Measurements from ENCODE around the gene HPGD. TPM values are rescaled to one million over a fixed set of nuclear protein-coding genes. Genes with fewer than 3 reads are reported as not detected.

HPGD gene
- total and polyA plus RNA-seq, 9 of the 15 experiments (the other 6 are each of a cell fraction or from before 2014, with no cell fraction given) = 2.3 to 8.6 (median 4.8) TPM

DNA sequence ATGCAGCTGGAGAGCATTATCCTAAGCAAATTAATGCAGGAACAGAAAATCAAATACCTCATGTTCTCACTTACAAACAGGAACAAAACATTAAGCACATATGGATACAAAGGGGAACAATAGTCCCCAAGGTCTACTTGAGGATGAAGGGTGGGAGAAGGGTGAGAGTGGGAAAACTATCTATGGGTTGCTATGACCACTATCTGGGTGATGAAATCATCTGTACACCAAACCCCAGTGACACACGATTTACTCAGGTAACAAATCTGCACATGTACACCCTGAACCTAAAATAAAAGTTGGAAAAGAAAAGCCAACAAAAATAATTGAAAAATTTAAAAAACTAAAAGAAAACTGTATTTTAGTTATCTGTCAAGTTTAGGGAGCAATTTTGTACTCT is 5.9 kb downstream of the HPGD start:
- DNase-seq (ENCODE audit: extremely low read depth in 1 of 4, low spot score in 3 of 4) = no peak
- Histone ChIP-seq H3K9me1 (ENCODE audit: control insufficient read depth, insufficient read depth, low read length) (no peaks in the 10 kb centered on the region), H2AFZ (ENCODE audit: low read depth, low read length) (no peak overlapping the region), H3K4me3 (no peak overlapping the region), H3K36me3 (ENCODE audit: control insufficient read depth, insufficient read depth, low read length) (no peaks in the 10 kb centered on the region), H3K4me2 (ENCODE audit: insufficient read depth, low read length) (no peak overlapping the region), H3K9me3 (replicated peaks; ENCODE audit: control insufficient read depth, insufficient read depth, low read depth, low read length) (no peaks in the 10 kb centered on the region), H3K4me1 (replicated peaks in 1 of 2; ENCODE audit: control insufficient read depth in 2 of 2, insufficient read depth in 2 of 2, low read length in 2 of 2) (no peaks in the 10 kb centered on the region), H3K27me3 (ENCODE audit: control insufficient read depth in 2 of 2, insufficient read depth in 2 of 2, low read length in 2 of 2) (no peaks in the 10 kb centered on the region), H3K27ac (ENCODE audit: extremely low read depth, low read depth, low read length) (no peak overlapping the region), H3K9ac (ENCODE audit: insufficient read depth in 1 of 2, low read depth in 2 of 2, low read length in 2 of 2) (no peak overlapping the region), H3K79me2 (ENCODE audit: control insufficient read depth, insufficient read depth, low read length) (no peaks in the 10 kb centered on the region), H4K20me1 (replicated peaks; ENCODE audit: control insufficient read depth, insufficient read depth, low read length) (no peaks in the 10 kb centered on the region)
- WGBS (ENCODE audit: insufficient coverage, low coverage, missing lambda C conversion rate) = 0% methylated on average over 1 of the region's 1 CpG
- in situ Hi-C loops (cut with MboI) = no loop called here
- FAIRE-seq = no peak
- no TSS peak for BruUV-seq (replicated peaks)
- CTCF ChIA-PET (ENCODE audit: low intra/inter-chr PET ratio) = no interaction called here
- no peak for ATAC-seq
- TF ChIP-seq RFX1 (IDR thresholded peaks at IDR 0.05) (peak; percentile 54), ZNF347 (CRISPR knock-in tag; IDR thresholded peaks at IDR 0.05; ENCODE audit: low read depth) (no peak)
- intact Hi-C loops (cut with micrococcal nuclease) = no loop called here
- POLR2A ChIA-PET = no interaction called here

DNA sequence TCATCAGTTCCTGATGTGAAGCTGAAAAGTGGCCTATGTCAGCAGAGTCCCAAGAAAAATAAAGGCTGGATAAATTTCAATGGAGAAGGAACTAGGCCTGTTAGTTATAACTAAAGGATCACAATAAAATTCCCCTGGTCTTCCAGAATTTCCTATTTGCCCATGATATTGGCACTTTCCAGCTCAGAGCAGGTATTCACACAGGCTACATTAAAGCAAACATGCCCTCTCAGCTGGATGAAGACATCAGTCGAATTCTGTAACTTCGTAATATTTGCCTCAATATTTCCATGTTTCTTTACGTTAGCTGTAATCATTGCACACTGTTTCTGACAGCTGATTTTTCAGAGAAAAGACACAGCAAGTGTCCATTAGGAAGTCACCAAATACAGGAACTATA is 9.5 kb downstream of the HPGD start:
- H3K9ac ChIP-seq (ENCODE audit: insufficient read depth in 1 of 2, low read depth in 2 of 2, low read length in 2 of 2) = no peak overlapping the region
- no peaks in the 10 kb centered on the region for H3K4me1 ChIP-seq (replicated peaks in 1 of 2; ENCODE audit: control insufficient read depth in 2 of 2, insufficient read depth in 2 of 2, low read length in 2 of 2)
- H3K4me3 ChIP-seq = no peak overlapping the region
- no peak overlapping the region for H2AFZ ChIP-seq (ENCODE audit: low read depth, low read length)
- TF ChIP-seq CHD4 (IDR thresholded peaks at IDR 0.05; ENCODE audit: insufficient read depth, insufficient replicate concordance, low read depth, low read length, poor library complexity, severe bottlenecking) (no peak), ETV6 (IDR thresholded peaks at IDR 0.05; ENCODE audit: borderline replicate concordance in 1 of 2, low read depth in 2 of 2, low read length in 1 of 2) (no peak), ETV6 (CRISPR knock-in tag; IDR thresholded peaks at IDR 0.05; ENCODE audit: borderline replicate concordance) (no peak), MCM2 (IDR thresholded peaks at IDR 0.05; ENCODE audit: low read depth) (no peak), RBBP5 (IDR thresholded peaks at IDR 0.05; ENCODE audit: borderline replicate concordance, insufficient read depth, low read length, poor library complexity, severe bottlenecking) (no peak), MAFK (IDR thresholded peaks at IDR 0.05; ENCODE audit: low read length) (no peak), EZH2 (IDR thresholded peaks at IDR 0.05; ENCODE audit: borderline replicate concordance, low read depth, low read length) (no peak), RHOXF2B (CRISPR knock-in tag; conservative IDR thresholded peaks at IDR 0.05) (no peak)
- TF ChIP-seq, protein P1, sequence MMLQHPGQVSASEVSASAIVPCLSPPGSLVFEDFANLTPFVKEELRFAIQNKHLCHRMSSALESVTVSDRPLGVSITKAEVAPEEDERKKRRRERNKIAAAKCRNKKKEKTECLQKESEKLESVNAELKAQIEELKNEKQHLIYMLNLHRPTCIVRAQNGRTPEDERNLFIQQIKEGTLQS (IDR thresholded peaks at IDR 0.05) = no peak
- TF ChIP-seq, protein P1 (CRISPR knock-in tag; conservative IDR thresholded peaks at IDR 0.05) = no peak
- ChIA-PET POLR2A (interaction anchor here (0.7 kb wide), 1 partner anchor 14 kb away, joined by 3 read pairs; no protein-coding TSS in a partner anchor), CTCF (ENCODE audit: low intra/inter-chr PET ratio) (no interaction called here)
- FAIRE-seq = no peak
- no peaks in the 10 kb centered on the region for H3K9me3 ChIP-seq (replicated peaks; ENCODE audit: control insufficient read depth, insufficient read depth, low read depth, low read length)
- in situ Hi-C loops (cut with MboI) (no loop called here), intact Hi-C loops (cut with micrococcal nuclease) (no loop called here)
- no peaks in the 10 kb centered on the region for H3K27me3 ChIP-seq (ENCODE audit: control insufficient read depth in 2 of 2, insufficient read depth in 2 of 2, low read length in 2 of 2)
- no peaks in the 10 kb centered on the region for H3K79me2 ChIP-seq (ENCODE audit: control insufficient read depth, insufficient read depth, low read length)
- BruUV-seq (replicated peaks) = no TSS peak
- no peak for DNase-seq (ENCODE audit: extremely low read depth in 1 of 4, low spot score in 3 of 4)
- H3K4me2 ChIP-seq (ENCODE audit: insufficient read depth, low read length) = no peak overlapping the region
- no peaks in the 10 kb centered on the region for H3K9me1 ChIP-seq (ENCODE audit: control insufficient read depth, insufficient read depth, low read length)
- 57% methylated on average over 3 of the region's 3 CpGs for WGBS (ENCODE audit: insufficient coverage, low coverage, missing lambda C conversion rate)
- H4K20me1 ChIP-seq (replicated peaks; ENCODE audit: control insufficient read depth, insufficient read depth, low read length) = no peaks in the 10 kb centered on the region
- H3K27ac ChIP-seq (ENCODE audit: extremely low read depth, low read depth, low read length) = no peak overlapping the region
- ATAC-seq = no peak
- H3K36me3 ChIP-seq (ENCODE audit: control insufficient read depth, insufficient read depth, low read length) = no peaks in the 10 kb centered on the region
